Caco-2 (cell line): ENCODE data around the gene IRF2BP1. TPM values are rescaled to one million over a fixed set of nuclear protein-coding genes. Genes with fewer than 3 reads are reported as not detected.

Source experiments
- BruUV-seq: library from RNA; stranded (reverse); fragments of 400-500 nt; replicated peaks from 2 replicates; lab custom pipeline; 2021; lab: Mats Ljungman, UMichigan
- CTCF ChIA-PET: fragments of 300-600 bp; sonication (Branson Sonifier 250); formaldehyde crosslinking; loops from one replicate; lab custom pipeline; 2022; ENCODE audit warnings: antibody characterized with exemption; lab: Charles Lee
- POLR2A ChIA-PET: fragments of 300-600 bp; sonication (Branson Sonifier 250); formaldehyde crosslinking; loops from one replicate; lab custom pipeline; 2022; ENCODE audit warnings: antibody characterized with exemption; lab: Charles Lee
- DNase-seq, 2 experiments: peaks; one replicate each; pipeline versions ENCODE4 v3.0.0 to v3.0.0-alpha.2; 2020 to 2022
- H3K27me3 ChIP-seq: replicated peaks from 2 replicates; pipeline ENCODE4 v1.6.0; 2011; ENCODE audit warnings: low read length; ENCODE audit not compliant: control insufficient read depth, insufficient read depth
- H3K36me3 ChIP-seq: 2 replicates; pipeline ENCODE4 v1.5.1; 2011; ENCODE audit warnings: low read length; ENCODE audit not compliant: control insufficient read depth, insufficient read depth
- H3K4me1 ChIP-seq: fragments of 250-450 bp; sonication (Bioruptor Pico); 2 replicates; pipeline ENCODE4 v1.5.1; 2020; ENCODE audit warnings: mild to moderate bottlenecking
- H3K4me3 ChIP-seq: 2 replicates; pipeline ENCODE4 v1.5.1; 2011; ENCODE audit warnings: low read depth, mild to moderate bottlenecking, control low read depth, low read length
- H3K9me3 ChIP-seq: fragments of 250-450 bp; sonication (Bioruptor Pico); 2 replicates; pipeline ENCODE4 v1.5.1; 2020; ENCODE audit warnings: mild to moderate bottlenecking, moderate library complexity
- H3K27ac Mint-ChIP-seq: one replicate; pipeline ENCODE4 v1.8.0; 2022; ENCODE audit warnings: mixed read lengths; ENCODE audit not compliant: unreplicated experiment
- H3K27me3 Mint-ChIP-seq: one replicate; pipeline ENCODE4 v1.8.0; 2022; ENCODE audit warnings: mixed read lengths; ENCODE audit not compliant: insufficient read depth, unreplicated experiment
- H3K36me3 Mint-ChIP-seq: one replicate; pipeline ENCODE4 v1.8.0; 2022; ENCODE audit warnings: mild to moderate bottlenecking, mixed read lengths; ENCODE audit not compliant: insufficient read depth, unreplicated experiment
- H3K4me1 Mint-ChIP-seq: one replicate; pipeline ENCODE4 v1.8.0; 2022; ENCODE audit warnings: low read depth, mixed read lengths; ENCODE audit not compliant: unreplicated experiment
- H3K4me3 Mint-ChIP-seq: one replicate; pipeline ENCODE4 v1.8.0; 2022; ENCODE audit warnings: mild to moderate bottlenecking, moderate library complexity, mixed read lengths; ENCODE audit not compliant: unreplicated experiment
- H3K9me3 Mint-ChIP-seq: one replicate; pipeline ENCODE4 v1.8.0; 2022; ENCODE audit warnings: mixed read lengths; ENCODE audit not compliant: unreplicated experiment
- intact Hi-C: fragments of 100-400 bp; cut with micrococcal nuclease; formaldehyde crosslinking; loops from one replicate; pipeline ENCODE4 v1.10.0; 2022; ENCODE audit not compliant: unreplicated experiment
- total RNA-seq: library from RNA; stranded (reverse); gene quantifications from 2 replicates; pipeline ENCODE4 v1.2.3, GENCODE V29; 2022
- TF ChIP-seq, protein P1 (sequence below), 2 experiments: fragments of 200-600 bp in 1 of 2; IDR thresholded peaks; 1 replicate in 1 of 2; 2 replicates in 1 of 2; pipeline versions ENCODE4 v1.5.1 to v1.8.0; 2011 to 2022; ENCODE audit warnings: antibody characterized with exemption in 1 of 2, control low read depth in 1 of 2, inconsistent platforms in 1 of 2, low read depth in 1 of 2, low read length in 1 of 2, mild to moderate bottlenecking in 1 of 2, moderate library complexity in 1 of 2; ENCODE audit not compliant: insufficient read depth in 1 of 2, severe bottlenecking in 1 of 2, unreplicated experiment in 1 of 2

The IRF2BP1 gene
- total RNA-seq, 1 experiment from 2014 or later = 27.6 TPM

DNA sequence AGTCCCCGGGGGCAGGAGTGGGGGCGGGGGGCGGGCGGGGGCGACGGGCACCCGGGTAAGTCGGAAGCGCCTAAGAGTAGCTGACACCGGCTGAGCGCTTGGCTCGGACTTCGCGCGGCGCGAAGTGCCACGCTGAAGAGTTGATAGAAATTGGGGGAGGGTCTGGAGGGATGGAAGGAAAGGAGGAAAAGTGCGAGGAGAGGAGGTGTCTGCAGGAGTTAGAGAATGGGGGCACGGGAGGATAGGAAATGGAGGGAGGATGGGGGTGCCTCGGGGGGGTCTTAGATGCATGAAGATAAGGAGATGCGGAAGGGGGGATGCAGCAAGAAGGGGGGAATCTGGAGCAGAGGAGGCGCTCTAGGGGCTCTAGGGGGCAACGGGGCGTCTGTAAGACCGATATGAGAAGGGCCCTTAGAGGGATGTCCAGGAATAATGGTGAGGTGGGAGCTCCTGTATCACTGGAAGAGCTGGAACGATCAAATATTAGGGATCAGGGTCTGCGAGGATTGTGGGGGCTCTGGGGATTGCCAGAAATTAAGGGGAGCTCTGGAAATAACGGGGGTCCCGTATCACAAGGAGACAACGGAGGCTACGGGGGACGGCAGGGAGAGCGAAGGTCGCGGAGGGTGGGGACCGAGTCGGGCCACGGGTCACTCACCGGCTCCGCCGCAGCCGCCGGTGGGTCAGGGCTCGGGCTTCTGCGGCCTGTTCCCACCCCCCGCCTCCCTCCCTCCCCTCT, 16.1 kb upstream of the IRF2BP1 start, which contains the start of gene MYPOP:
Gene MYPOP (minus strand): TSS at position 702 of the 739 bp plus-strand sequence. CDS start 840 bp downstream, outside the sequence.
- no peaks in the 10 kb centered on the region for H3K9me3 Mint-ChIP-seq
- CTCF ChIA-PET = interaction anchor here (0.5 to 3.4 kb wide), 10 partner anchors 16 to 528 kb away, joined by 3 to 18 read pairs (median 7); partner anchors contain the start of genes IRF2BP1, SIX5 and SYMPK
- POLR2A ChIA-PET = interaction anchor here (1.0 to 2.9 kb wide), 6 partner anchors 16 to 93 kb away, joined by 4 to 19 read pairs (median 8); partner anchors contain the start of genes CCDC61, FOXA3 and IRF2BP1
- H3K36me3 ChIP-seq = peaks cover 3% of the 10 kb centered on the region; the same call in 1 of the 2 replicates
- DNase-seq = peak in 1 of 2 experiments; percentile 26
- no peaks in the 10 kb centered on the region for H3K4me1 Mint-ChIP-seq
- no peaks in the 10 kb centered on the region for H3K27me3 Mint-ChIP-seq
- H3K4me1 ChIP-seq = peaks cover 5% of the 10 kb centered on the region
- no peaks in the 10 kb centered on the region for H3K27me3 ChIP-seq
- peak within 1 kb of the TSS; percentile 80 for H3K4me3 Mint-ChIP-seq
- H3K9me3 ChIP-seq = no peaks in the 10 kb centered on the region
- peak within 1 kb of the TSS; percentile 65 for H3K27ac Mint-ChIP-seq
- peaks cover 46% of the 10 kb centered on the region for H3K36me3 Mint-ChIP-seq
- H3K4me3 ChIP-seq = peak within 1 kb of the TSS; percentile 92
- BruUV-seq = no TSS peak
- TF ChIP-seq, protein P1, sequence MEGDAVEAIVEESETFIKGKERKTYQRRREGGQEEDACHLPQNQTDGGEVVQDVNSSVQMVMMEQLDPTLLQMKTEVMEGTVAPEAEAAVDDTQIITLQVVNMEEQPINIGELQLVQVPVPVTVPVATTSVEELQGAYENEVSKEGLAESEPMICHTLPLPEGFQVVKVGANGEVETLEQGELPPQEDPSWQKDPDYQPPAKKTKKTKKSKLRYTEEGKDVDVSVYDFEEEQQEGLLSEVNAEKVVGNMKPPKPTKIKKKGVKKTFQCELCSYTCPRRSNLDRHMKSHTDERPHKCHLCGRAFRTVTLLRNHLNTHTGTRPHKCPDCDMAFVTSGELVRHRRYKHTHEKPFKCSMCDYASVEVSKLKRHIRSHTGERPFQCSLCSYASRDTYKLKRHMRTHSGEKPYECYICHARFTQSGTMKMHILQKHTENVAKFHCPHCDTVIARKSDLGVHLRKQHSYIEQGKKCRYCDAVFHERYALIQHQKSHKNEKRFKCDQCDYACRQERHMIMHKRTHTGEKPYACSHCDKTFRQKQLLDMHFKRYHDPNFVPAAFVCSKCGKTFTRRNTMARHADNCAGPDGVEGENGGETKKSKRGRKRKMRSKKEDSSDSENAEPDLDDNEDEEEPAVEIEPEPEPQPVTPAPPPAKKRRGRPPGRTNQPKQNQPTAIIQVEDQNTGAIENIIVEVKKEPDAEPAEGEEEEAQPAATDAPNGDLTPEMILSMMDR (IDR thresholded peaks at IDR 0.05; ENCODE audit: insufficient read depth in 1 of 2, low read depth in 1 of 2, low read length in 1 of 2, severe bottlenecking in 1 of 2, unreplicated experiment in 1 of 2) = no peak
- intact Hi-C loops = loop anchor here (1.0 to 2.0 kb wide), 2 partner anchors 9 to 25 kb away; no protein-coding TSS in a partner anchor

DNA sequence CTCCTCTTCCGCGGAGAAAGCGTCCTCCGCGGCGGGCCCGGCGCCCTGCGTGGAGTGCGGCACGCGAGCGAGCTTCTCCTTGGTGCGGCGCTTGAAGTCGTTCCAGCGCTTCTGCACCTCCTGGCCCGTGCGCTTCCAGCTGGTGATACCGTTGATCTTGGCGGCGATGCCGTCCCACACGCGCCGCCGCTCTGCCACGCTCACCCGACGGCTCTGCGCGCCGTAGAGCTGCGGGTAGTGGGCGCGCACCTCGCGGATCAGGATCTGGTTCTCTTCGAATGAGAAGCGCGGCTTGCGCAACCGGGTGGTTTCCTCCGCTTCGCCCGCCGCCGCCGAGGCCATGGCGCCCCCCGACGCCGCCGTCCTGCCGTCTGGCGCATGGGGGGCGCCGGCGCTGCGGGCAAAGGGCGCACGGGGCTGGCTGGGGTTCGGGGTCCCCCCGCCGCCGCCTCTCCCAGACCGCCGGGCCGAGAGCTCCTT, 15.5 kb upstream of the IRF2BP1 start:
- H3K27me3 Mint-ChIP-seq = no peaks in the 10 kb centered on the region
- no peaks in the 10 kb centered on the region for H3K9me3 ChIP-seq
- no peaks in the 10 kb centered on the region for H3K27me3 ChIP-seq
- DNase-seq = peak in 1 of 2 experiments; percentile 46
- peak overlapping the region; percentile 92 for H3K4me3 ChIP-seq
- CTCF ChIA-PET = interaction anchor here (0.5 to 3.4 kb wide), 7 partner anchors 14 to 132 kb away, joined by 3 to 18 read pairs (median 7); partner anchors contain the start of genes IRF2BP1, SIX5 and SYMPK
- POLR2A ChIA-PET = interaction anchor here (2.9 kb wide), 1 partner anchor 38 kb away, joined by 19 read pairs; the partner anchor contains the start of gene FOXA3
- no peaks in the 10 kb centered on the region for H3K9me3 Mint-ChIP-seq
- H3K27ac Mint-ChIP-seq = no peak overlapping the region
- intact Hi-C loops = no loop called here
- TF ChIP-seq, protein P1 (IDR thresholded peaks at IDR 0.05; ENCODE audit: insufficient read depth in 1 of 2, low read depth in 1 of 2, low read length in 1 of 2, severe bottlenecking in 1 of 2, unreplicated experiment in 1 of 2) = no peak
- peak overlapping the region; percentile 80 for H3K4me3 Mint-ChIP-seq
- H3K4me1 ChIP-seq = peaks cover 5% of the 10 kb centered on the region
- no TSS peak for BruUV-seq
- peaks cover 46% of the 10 kb centered on the region for H3K36me3 Mint-ChIP-seq
- no peaks in the 10 kb centered on the region for H3K4me1 Mint-ChIP-seq
- H3K36me3 ChIP-seq = peaks cover 3% of the 10 kb centered on the region; the same call in 1 of the 2 replicates
